Measurements from ENCODE around the gene ZEB2. TPM values are rescaled to one million over a fixed set of nuclear protein-coding genes. Genes with fewer than 3 reads are reported as not detected.

Gene ZEB2
- total and polyA plus RNA-seq, 2 donors (not counting 3 experiments of a cell fraction or from before 2014, with no cell fraction given), result 17.9 to 49.6 TPM

GRCh38 chr2:144349674-144350073 is 170.2 kb downstream of the ZEB2 start:
- H2AFZ ChIP-seq (ENCODE audit: low read depth, low read length), result peak overlapping the region; percentile 81
- no peaks in the 10 kb centered on the region for H3K36me3 ChIP-seq (ENCODE audit: control insufficient read depth in 2 of 2, extremely low read depth in 1 of 2, insufficient read depth in 2 of 2, low read length in 2 of 2)
- H3K9me1 ChIP-seq (replicated peaks; ENCODE audit: control insufficient read depth, extremely low read depth, insufficient read depth, low read length), result no peaks in the 10 kb centered on the region
- dilution Hi-C loops (cut with MboI; ENCODE audit: extremely low pct_ligation_motif_present, low sequenced_read_pairs), result loop anchor here (25.0 kb wide), 1 partner anchor 163 kb away; the partner anchor contains the start of gene ZEB2
- H3K4me1 ChIP-seq (ENCODE audit: control insufficient read depth, extremely low read depth, insufficient read depth, low read length), result peaks cover 32% of the 10 kb centered on the region
- CTCF ChIA-PET, result interaction anchor here (0.7 to 1.3 kb wide), 4 partner anchors 9 to 1403 kb away, joined by 3 to 5 read pairs (median 4); no protein-coding TSS in a partner anchor
- peak overlapping the region; percentile 58 for H3K4me2 ChIP-seq (ENCODE audit: insufficient read depth, low read length)
- DNase-seq (ENCODE audit: low read depth, low spot score), result no peak
- H3K27ac ChIP-seq (ENCODE audit: insufficient read depth, low read depth, low read length), result peak overlapping the region; percentile 79
- TF ChIP-seq MAX (IDR thresholded peaks at IDR 0.05; ENCODE audit: insufficient read depth, insufficient read length) (no peak), POLR2AphosphoS5 (IDR thresholded peaks at IDR 0.05; ENCODE audit: insufficient read depth, low read depth, low read length) (no peak), POLR2A (IDR thresholded peaks at IDR 0.05; ENCODE audit: low read depth, low read length) (no peak), JUN (IDR thresholded peaks at IDR 0.05; ENCODE audit: borderline replicate concordance, insufficient read depth, insufficient read length, low read depth) (no peak), GATA2 (IDR thresholded peaks at IDR 0.05; ENCODE audit: insufficient read depth, insufficient read length, low read depth, low read length) (no peak), FOS (IDR thresholded peaks at IDR 0.05; ENCODE audit: borderline replicate concordance, insufficient read depth, low read length) (no peak), CTCF (IDR thresholded peaks at IDR 0.05; ENCODE audit: extremely low read depth in 1 of 2, insufficient read depth in 1 of 2, low read depth in 1 of 2, low read length in 2 of 2) (no peak), EZH2 (IDR thresholded peaks at IDR 0.05; ENCODE audit: borderline replicate concordance, low read depth, low read length, severe bottlenecking) (no peak), MYC (IDR thresholded peaks at IDR 0.05; ENCODE audit: low read depth, low read length) (no peak)
- H3K9me3 ChIP-seq (replicated peaks; ENCODE audit: control insufficient read depth, insufficient read depth, low read length), result no peaks in the 10 kb centered on the region
- H3K4me3 ChIP-seq (replicated peaks in 1 of 3; ENCODE audit: insufficient read depth in 1 of 3, low read depth in 1 of 3, low read length in 3 of 3), result peak overlapping the region in 1 of 3 experiments; percentile 21
- no peaks in the 10 kb centered on the region for H3K79me2 ChIP-seq (ENCODE audit: control insufficient read depth, insufficient read depth, low read length)
- peak; percentile 4 for FAIRE-seq
- H3K27me3 ChIP-seq (ENCODE audit: control insufficient read depth in 2 of 2, insufficient read depth in 2 of 2, low read length in 2 of 2), result no peaks in the 10 kb centered on the region
- H4K20me1 ChIP-seq (replicated peaks; ENCODE audit: control insufficient read depth, extremely low read depth, insufficient read depth, low read length), result no peaks in the 10 kb centered on the region
- POLR2A ChIA-PET, result interaction anchor here (0.7 kb wide), 1 partner anchor 447 kb away, joined by 3 read pairs; no protein-coding TSS in a partner anchor
- intact Hi-C loops (cut with micrococcal nuclease), result loop anchor here (1.0 to 10.0 kb wide), 8 partner anchors 9 to 1245 kb away; a partner anchor contains a TSS
- H3K9ac ChIP-seq (replicated peaks; ENCODE audit: extremely low read depth, insufficient read depth, low read length), result peak overlapping the region; percentile 83
- BruUV-seq (replicated peaks), result TSS peak; percentile 67

All from endothelial cell of umbilical vein (primary cell).